ENCODE results near the gene REV1. TPM values are rescaled to one million over a fixed set of nuclear protein-coding genes. Genes with fewer than 3 reads are reported as not detected.

Gene REV1
- polyA plus RNA-seq, 3 donors, result 6.5 to 39.9 (median 9.5) TPM

DNA sequence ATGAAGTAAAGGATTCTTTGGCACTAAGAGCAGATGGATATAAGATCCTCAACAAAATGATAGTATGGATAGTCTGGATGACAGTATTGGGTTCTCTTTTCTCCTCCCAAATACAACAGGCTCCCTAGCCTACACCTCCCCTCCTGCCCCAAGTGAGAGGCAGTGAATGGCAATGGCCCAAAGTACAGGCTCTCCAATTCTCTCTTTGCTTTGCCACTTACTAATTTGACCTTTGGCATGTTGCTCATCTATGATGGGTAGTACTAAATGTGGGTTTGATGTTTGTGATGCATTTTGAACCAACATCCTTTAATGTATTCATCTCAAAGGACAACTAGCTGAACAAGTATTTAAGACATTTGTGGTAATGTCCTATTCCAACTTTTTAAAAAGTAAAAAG is 86.7 kb downstream of the REV1 start:
- Histone ChIP-seq H2AFZ (ENCODE audit: insufficient read depth, low read depth, low read length, poor library complexity, severe bottlenecking) (no peak overlapping the region), H3K4me3 (replicated peaks in 1 of 3; ENCODE audit: low read depth in 2 of 3, low read length in 3 of 3) (no peak overlapping the region), H3K4me2 (replicated peaks; ENCODE audit: extremely low read depth, low read length, poor library complexity, severe bottlenecking) (no peak overlapping the region), H3K79me2 (ENCODE audit: insufficient read depth, low read length) (no peaks in the 10 kb centered on the region), H3K27me3 (ENCODE audit: control insufficient read depth in 2 of 2, insufficient read depth in 2 of 2, low read length in 2 of 2) (no peaks in the 10 kb centered on the region), H3K27ac (ENCODE audit: low read depth in 1 of 2, low read length in 2 of 2) (no peak overlapping the region), H4K20me1 (ENCODE audit: insufficient read depth, low read length) (no peaks in the 10 kb centered on the region), H3K9me3 (replicated peaks in 1 of 2; ENCODE audit: control insufficient read depth in 1 of 2, insufficient read depth in 1 of 2, low read length in 2 of 2) (no peaks in the 10 kb centered on the region), H3K9ac (ENCODE audit: insufficient read depth, low read length, poor library complexity, severe bottlenecking) (no peak overlapping the region), H3K36me3 (replicated peaks in 1 of 2; ENCODE audit: control insufficient read depth in 1 of 2, insufficient read depth in 2 of 2, low read length in 2 of 2) (peaks cover 83 to 100% of the 10 kb centered on the region in 2 donors), H3K4me1 (ENCODE audit: control insufficient read depth in 1 of 2, insufficient read depth in 2 of 2, low read length in 2 of 2) (no peaks in the 10 kb centered on the region)
- intact Hi-C loops (cut with micrococcal nuclease), result no loop called here
- H3K27me3 Mint-ChIP-seq (ENCODE audit: low read depth in 3 of 3), result peaks cover 0 to 2% (median 1%) of the 10 kb centered on the region in 3 donors
- H3K27ac Mint-ChIP-seq, result no peak overlapping the region
- H3K9me3 Mint-ChIP-seq, result no peaks in the 10 kb centered on the region
- no peak overlapping the region for H3K4me3 Mint-ChIP-seq
- no peaks in the 10 kb centered on the region for H3K4me1 Mint-ChIP-seq
- no peak for DNase-seq
- TF ChIP-seq, protein P1, sequence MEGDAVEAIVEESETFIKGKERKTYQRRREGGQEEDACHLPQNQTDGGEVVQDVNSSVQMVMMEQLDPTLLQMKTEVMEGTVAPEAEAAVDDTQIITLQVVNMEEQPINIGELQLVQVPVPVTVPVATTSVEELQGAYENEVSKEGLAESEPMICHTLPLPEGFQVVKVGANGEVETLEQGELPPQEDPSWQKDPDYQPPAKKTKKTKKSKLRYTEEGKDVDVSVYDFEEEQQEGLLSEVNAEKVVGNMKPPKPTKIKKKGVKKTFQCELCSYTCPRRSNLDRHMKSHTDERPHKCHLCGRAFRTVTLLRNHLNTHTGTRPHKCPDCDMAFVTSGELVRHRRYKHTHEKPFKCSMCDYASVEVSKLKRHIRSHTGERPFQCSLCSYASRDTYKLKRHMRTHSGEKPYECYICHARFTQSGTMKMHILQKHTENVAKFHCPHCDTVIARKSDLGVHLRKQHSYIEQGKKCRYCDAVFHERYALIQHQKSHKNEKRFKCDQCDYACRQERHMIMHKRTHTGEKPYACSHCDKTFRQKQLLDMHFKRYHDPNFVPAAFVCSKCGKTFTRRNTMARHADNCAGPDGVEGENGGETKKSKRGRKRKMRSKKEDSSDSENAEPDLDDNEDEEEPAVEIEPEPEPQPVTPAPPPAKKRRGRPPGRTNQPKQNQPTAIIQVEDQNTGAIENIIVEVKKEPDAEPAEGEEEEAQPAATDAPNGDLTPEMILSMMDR (IDR thresholded peaks at IDR 0.05), result no peak
- peaks cover 80 to 91% of the 10 kb centered on the region in 2 donors for H3K36me3 Mint-ChIP-seq

- Histone ChIP-seq H3K4me2 (replicated peaks; ENCODE audit: extremely low read depth, low read length, poor library complexity, severe bottlenecking) (no peak overlapping the region), H3K9me3 (replicated peaks in 1 of 2; ENCODE audit: control insufficient read depth in 1 of 2, insufficient read depth in 1 of 2, low read length in 2 of 2) (no peaks in the 10 kb centered on the region), H3K79me2 (ENCODE audit: insufficient read depth, low read length) (no peaks in the 10 kb centered on the region), H4K20me1 (ENCODE audit: insufficient read depth, low read length) (no peaks in the 10 kb centered on the region), H3K4me1 (ENCODE audit: control insufficient read depth in 1 of 2, insufficient read depth in 2 of 2, low read length in 2 of 2) (no peaks in the 10 kb centered on the region), H3K36me3 (replicated peaks in 1 of 2; ENCODE audit: control insufficient read depth in 1 of 2, insufficient read depth in 2 of 2, low read length in 2 of 2) (peaks cover 92 to 100% of the 10 kb centered on the region in 2 donors), H2AFZ (ENCODE audit: insufficient read depth, low read depth, low read length, poor library complexity, severe bottlenecking) (no peak overlapping the region), H3K9ac (ENCODE audit: insufficient read depth, low read length, poor library complexity, severe bottlenecking) (no peak overlapping the region), H3K4me3 (replicated peaks in 1 of 3; ENCODE audit: low read depth in 2 of 3, low read length in 3 of 3) (no peak overlapping the region), H3K27ac (ENCODE audit: low read depth in 1 of 2, low read length in 2 of 2) (no peak overlapping the region), H3K27me3 (ENCODE audit: control insufficient read depth in 2 of 2, insufficient read depth in 2 of 2, low read length in 2 of 2) (no peaks in the 10 kb centered on the region)
- no peaks in the 10 kb centered on the region for H3K4me1 Mint-ChIP-seq
- H3K9me3 Mint-ChIP-seq, result no peaks in the 10 kb centered on the region
- TF ChIP-seq, protein P1 (IDR thresholded peaks at IDR 0.05), result no peak
- no peak overlapping the region for H3K27ac Mint-ChIP-seq
- DNase-seq, result no peak
- no CpG with 5 or more reads among the region's 4 CpGs for WGBS (ENCODE audit: insufficient coverage)
- H3K4me3 Mint-ChIP-seq, result no peak overlapping the region
- H3K27me3 Mint-ChIP-seq (ENCODE audit: low read depth in 3 of 3), result peaks cover 0 to 2% (median 1%) of the 10 kb centered on the region in 3 donors
- peaks cover 86 to 92% of the 10 kb centered on the region in 2 donors for H3K36me3 Mint-ChIP-seq
- intact Hi-C loops (cut with micrococcal nuclease), result no loop called here
These were observed 88.0 kb downstream of the REV1 start for GRCh38 chr2:99401841-99402240.
